Gastroesophageal sphincter (tissue), 4 donors: Measurements from ENCODE around the gene PLEKHM3. TPM values are rescaled to one million over a fixed set of nuclear protein-coding genes. Genes with fewer than 3 reads are reported as not detected.
"Not testable (repeated sequence)": the region's sequence is repeated elsewhere in the genome, so short reads cannot be mapped to it uniquely, and the experiment has no call there.

Experiments used
- ATAC-seq: fragments of 150-250 bp; one replicate; pipeline ENCODE4 v1.9.1; 2016; ENCODE audit warnings: mild to moderate bottlenecking, moderate library complexity
- H3K27ac ChIP-seq, 4 donors: fragments of 200-600 bp; sonication (generic) in 3 of 4; 1 replicate in 3 of 4; 2 replicates in 1 of 4; pipeline ENCODE4 v1.5.1; 2016 to 2019
- H3K27me3 ChIP-seq: fragments of 200-600 bp; sonication (generic); one replicate; pipeline ENCODE4 v1.5.1; 2019
- H3K36me3 ChIP-seq, 2 donors: fragments of 200-600 bp; sonication (generic); one replicate each; pipeline ENCODE4 v1.5.1; 2019; ENCODE audit warnings: control low read depth in 1 of 2
- H3K4me1 ChIP-seq, 3 donors: fragments of 200-600 bp; sonication (generic); 1 replicate in 2 of 3; 2 replicates in 1 of 3; pipeline ENCODE4 v1.5.1; 2016 to 2019; ENCODE audit warnings: control low read depth in 2 of 3
- H3K4me3 ChIP-seq, 2 donors: fragments of 200-600 bp; sonication (generic); one replicate each; pipeline ENCODE4 v1.5.1; 2019; ENCODE audit warnings: mild to moderate bottlenecking in 1 of 2, moderate library complexity in 1 of 2
- H3K9me3 ChIP-seq, 3 donors: fragments of 200-600 bp; sonication (generic); one replicate each; pipeline ENCODE4 v1.5.1; 2017 to 2019; ENCODE audit warnings: control low read depth in 2 of 3
- EP300 ChIP-seq: sonication (generic); formaldehyde crosslinking; IDR thresholded peaks from one replicate; pipeline ENCODE4 v1.6.1; 2017; ENCODE audit warnings: antibody characterized with exemption, mild to moderate bottlenecking
- POLR2A ChIP-seq, 2 donors: fragments of 450-650 bp; IDR thresholded peaks; one replicate each; pipeline ENCODE4 v1.6.1; 2017; ENCODE audit warnings: antibody characterized with exemption in 2 of 2, mild to moderate bottlenecking in 2 of 2, moderate library complexity in 1 of 2
- POLR2AphosphoS5 ChIP-seq: sonication (generic); formaldehyde crosslinking; IDR thresholded peaks from one replicate; pipeline ENCODE4 v1.6.1; 2017; ENCODE audit warnings: antibody characterized with exemption
- WGBS, 2 donors: methylation state at CpG; one replicate each; pipeline ENCODE4 v1.1.5; 2018; ENCODE audit warnings: low coverage in 1 of 2; 5-methylcytosine and 5-hydroxymethylcytosine counted together
- total RNA-seq, 4 donors: library from RNA; depleted of rRNA; stranded (reverse); fragments of >200 nt; gene quantifications; one replicate each; pipeline ENCODE4 v1.1.0, GENCODE V29; 2016
- TF ChIP-seq, protein P1 (sequence below), 4 experiments: fragments of 200-600 bp in 2 of 4; fragments of 450-650 bp in 2 of 4; sonication (generic) in 1 of 4; IDR thresholded peaks; one replicate each; pipeline ENCODE4 v1.5.1; 2017 to 2019; ENCODE audit warnings: antibody characterized with exemption in 4 of 4, mild to moderate bottlenecking in 2 of 4, moderate library complexity in 2 of 4

The PLEKHM3 gene
- total RNA-seq, 4 donors from 2014 or later, result 21.4 to 35.5 (median 29.7) TPM

DNA sequence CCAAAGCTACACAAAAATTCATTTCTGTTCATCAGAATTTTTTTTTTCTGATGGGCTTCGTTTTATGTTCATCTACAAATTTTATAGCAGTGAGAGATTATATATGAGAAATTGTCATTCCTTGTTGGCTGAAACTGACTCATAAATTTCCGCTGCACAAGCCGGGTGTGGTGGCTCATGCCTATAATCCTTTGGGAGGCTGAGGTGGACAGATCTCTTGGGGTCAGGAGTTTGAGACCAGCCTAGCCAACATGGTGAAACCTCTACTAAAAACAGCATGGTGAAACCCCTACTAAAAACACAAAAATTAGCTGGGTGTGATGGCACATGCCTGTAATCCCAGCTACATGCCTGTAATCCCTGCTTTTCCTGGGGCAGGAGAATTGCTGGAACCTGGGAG is 72.0 kb downstream of the PLEKHM3 start:
- no peaks in the 10 kb centered on the region for H3K36me3 ChIP-seq
- ATAC-seq, result no peak
- peaks cover 0 to 11% (median 0%) of the 10 kb centered on the region in 3 donors for H3K4me1 ChIP-seq
- TF ChIP-seq POLR2AphosphoS5 (no peak), EP300 (no peak)
- WGBS, 2 donors, result 100% methylated on average over 1 to 2 of the region's 3 CpGs
- H3K9me3 ChIP-seq, result no peaks in the 10 kb centered on the region
- no peaks in the 10 kb centered on the region for H3K27me3 ChIP-seq
- no peak overlapping the region for H3K4me3 ChIP-seq
- H3K27ac ChIP-seq, result no peak overlapping the region

DNA sequence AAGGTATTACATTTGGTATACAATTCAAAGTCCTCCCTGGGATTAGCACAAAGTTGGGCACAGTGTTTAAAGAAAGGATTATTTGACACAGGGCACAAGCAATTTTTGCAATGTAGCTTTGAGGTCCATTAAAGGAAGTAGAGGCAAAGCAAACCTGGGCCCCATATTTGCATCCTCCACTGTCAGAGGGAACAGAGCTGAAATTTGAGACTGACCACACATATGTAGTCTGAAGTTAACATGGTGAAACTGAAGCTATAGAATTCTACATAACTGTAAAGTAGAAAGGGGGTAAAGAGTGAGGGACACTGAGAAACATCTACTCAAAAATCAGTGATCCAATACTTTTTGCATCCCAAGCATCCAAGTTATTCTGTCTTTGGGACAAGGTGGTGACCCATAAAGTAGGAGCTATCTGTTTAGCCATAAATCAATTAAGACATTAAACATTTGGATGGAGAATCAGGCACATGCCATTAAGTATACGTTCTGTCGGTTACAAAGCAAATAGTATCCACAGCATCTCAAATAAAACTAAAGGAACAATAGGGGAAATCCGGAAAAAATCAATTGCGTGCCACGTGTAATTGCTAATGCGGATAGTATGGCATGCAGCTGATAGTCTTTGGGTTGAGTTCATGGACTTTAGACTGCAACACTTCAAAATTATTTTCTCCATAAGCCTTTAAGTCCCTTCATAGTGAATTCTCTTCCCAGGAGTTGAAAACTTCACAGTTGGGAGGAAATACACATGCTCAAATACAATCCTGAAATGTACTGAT is 72.6 kb downstream of the PLEKHM3 start:
- TF ChIP-seq EP300, result no peak
- TF ChIP-seq POLR2A (IDR thresholded peaks at IDR 0.05), result no peak
- TF ChIP-seq POLR2AphosphoS5, result no peak
- TF ChIP-seq, protein P1, sequence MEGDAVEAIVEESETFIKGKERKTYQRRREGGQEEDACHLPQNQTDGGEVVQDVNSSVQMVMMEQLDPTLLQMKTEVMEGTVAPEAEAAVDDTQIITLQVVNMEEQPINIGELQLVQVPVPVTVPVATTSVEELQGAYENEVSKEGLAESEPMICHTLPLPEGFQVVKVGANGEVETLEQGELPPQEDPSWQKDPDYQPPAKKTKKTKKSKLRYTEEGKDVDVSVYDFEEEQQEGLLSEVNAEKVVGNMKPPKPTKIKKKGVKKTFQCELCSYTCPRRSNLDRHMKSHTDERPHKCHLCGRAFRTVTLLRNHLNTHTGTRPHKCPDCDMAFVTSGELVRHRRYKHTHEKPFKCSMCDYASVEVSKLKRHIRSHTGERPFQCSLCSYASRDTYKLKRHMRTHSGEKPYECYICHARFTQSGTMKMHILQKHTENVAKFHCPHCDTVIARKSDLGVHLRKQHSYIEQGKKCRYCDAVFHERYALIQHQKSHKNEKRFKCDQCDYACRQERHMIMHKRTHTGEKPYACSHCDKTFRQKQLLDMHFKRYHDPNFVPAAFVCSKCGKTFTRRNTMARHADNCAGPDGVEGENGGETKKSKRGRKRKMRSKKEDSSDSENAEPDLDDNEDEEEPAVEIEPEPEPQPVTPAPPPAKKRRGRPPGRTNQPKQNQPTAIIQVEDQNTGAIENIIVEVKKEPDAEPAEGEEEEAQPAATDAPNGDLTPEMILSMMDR (IDR thresholded peaks at IDR 0.05), result no peak
- WGBS, 2 donors, result 91 to 98% methylated on average over 6 of the region's 6 CpGs
- H3K4me1 ChIP-seq, result peaks cover 0 to 11% (median 0%) of the 10 kb centered on the region in 3 donors
- H3K27me3 ChIP-seq, result no peaks in the 10 kb centered on the region
- H3K27ac ChIP-seq, result no peak overlapping the region
- no peak for ATAC-seq
- no peak overlapping the region for H3K4me3 ChIP-seq
- no peaks in the 10 kb centered on the region for H3K9me3 ChIP-seq
- no peaks in the 10 kb centered on the region for H3K36me3 ChIP-seq

DNA sequence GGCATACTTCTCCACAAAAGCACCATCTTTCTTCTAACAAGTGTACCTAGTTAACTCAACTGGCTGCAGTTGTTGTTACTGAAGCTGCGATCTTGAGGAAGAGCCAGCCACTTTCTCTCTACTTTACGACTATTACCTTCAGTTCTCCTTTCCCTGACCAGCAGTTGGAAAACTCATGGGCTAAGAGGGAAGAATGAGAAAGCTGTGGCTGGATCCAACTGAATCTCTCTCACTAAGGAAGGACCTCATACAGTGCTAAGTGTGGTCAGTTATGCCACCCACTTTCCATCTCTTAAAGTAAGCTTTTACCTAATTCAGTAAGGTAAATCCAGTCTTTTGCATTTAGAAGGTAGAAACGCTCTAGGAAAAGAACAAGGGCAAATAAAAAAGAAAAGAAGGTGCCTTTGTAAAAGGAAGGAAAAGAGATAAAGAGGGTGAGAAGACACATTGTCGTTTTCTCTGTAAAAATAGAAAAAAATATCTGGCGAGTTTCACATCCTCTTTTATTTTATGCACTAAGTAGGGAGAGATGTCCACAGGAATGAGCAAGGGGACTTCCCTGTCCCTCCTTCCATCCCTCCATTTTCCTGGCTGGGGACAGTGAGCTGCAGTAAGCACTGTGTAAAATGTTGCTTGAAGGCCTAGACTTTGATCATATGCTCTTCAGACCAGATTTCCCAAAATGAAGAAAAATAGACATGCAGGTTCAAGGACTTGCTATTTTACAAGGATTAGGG is 73.4 kb downstream of the PLEKHM3 start:
- no peak overlapping the region for H3K27ac ChIP-seq
- no peak overlapping the region for H3K4me3 ChIP-seq
- no peak for ATAC-seq
- H3K27me3 ChIP-seq, result no peaks in the 10 kb centered on the region
- H3K36me3 ChIP-seq, result no peaks in the 10 kb centered on the region
- H3K9me3 ChIP-seq, result no peaks in the 10 kb centered on the region
- 81 to 87% methylated on average over 4 to 5 of the region's 5 CpGs for WGBS, 2 donors
- peaks cover 0 to 11% (median 0%) of the 10 kb centered on the region in 3 donors for H3K4me1 ChIP-seq
- TF ChIP-seq POLR2AphosphoS5 (no peak), POLR2A (IDR thresholded peaks at IDR 0.05) (no peak), EP300 (no peak)
- TF ChIP-seq, protein P1 (IDR thresholded peaks at IDR 0.05), result no peak

DNA sequence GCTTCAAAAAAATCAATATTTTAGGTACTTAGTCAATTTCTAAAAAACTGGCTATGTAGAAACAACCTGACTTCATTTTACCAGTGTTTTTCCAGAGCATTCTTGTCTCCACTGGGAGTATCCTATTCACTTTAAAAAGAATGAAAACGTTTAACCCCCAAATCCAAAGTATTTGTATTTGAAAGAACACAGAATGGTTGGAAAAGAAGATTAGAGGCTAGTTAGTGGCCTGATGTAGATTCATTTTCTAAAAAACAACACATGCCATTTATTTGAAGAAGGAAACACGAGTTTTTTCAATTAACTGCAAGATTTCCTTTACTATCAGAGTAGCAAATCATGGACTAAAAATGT is 74.6 kb downstream of the PLEKHM3 start:
- H3K27me3 ChIP-seq, result no peaks in the 10 kb centered on the region
- 75 to 80% methylated on average over 2 of the region's 2 CpGs for WGBS, 2 donors
- peaks cover 0 to 7% of the 10 kb centered on the region in 2 donors for H3K36me3 ChIP-seq
- H3K27ac ChIP-seq, result no peak overlapping the region
- H3K4me3 ChIP-seq, result no peak overlapping the region
- TF ChIP-seq POLR2AphosphoS5 (no peak), EP300 (no peak), POLR2A (IDR thresholded peaks at IDR 0.05) (no peak)
- TF ChIP-seq, protein P1 (IDR thresholded peaks at IDR 0.05), result no peak
- no peaks in the 10 kb centered on the region for H3K9me3 ChIP-seq
- no peak for ATAC-seq
- peaks cover 0 to 11% (median 0%) of the 10 kb centered on the region in 3 donors for H3K4me1 ChIP-seq

DNA sequence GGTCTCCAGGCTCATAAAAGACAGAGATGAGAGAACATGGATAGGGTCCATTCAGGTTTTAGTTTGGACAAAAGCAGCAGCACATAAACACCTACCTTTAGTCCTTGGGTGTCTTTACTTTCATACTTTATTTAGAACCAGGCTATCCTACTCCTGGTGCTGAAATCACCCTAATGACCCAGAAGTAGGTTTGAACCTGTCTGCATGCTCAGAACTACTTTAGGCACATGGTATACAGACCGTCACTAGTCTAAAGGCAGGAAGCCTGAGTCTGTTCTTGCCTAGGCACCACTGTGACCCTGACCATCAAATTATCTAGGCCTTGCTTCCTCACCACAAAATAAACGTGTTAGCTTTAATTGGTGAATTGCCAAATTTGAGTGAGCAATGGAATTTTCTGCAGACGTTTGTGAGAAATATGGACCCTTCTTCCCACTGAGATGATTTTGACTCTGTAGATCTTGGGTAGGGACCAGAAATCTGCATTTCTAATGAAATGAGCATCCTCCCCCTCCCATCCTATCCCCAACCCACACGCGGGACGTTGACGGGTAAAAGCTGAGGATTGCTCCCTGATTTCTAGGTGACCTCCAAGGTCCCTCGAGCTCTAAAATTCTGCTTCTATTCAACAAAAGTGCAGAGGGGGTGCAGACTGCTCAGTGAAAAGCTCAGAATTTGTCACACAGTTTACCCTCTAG is 75.1 kb downstream of the PLEKHM3 start:
- TF ChIP-seq, protein P1 (IDR thresholded peaks at IDR 0.05), result no peak
- TF ChIP-seq EP300 (no peak), POLR2A (IDR thresholded peaks at IDR 0.05) (no peak), POLR2AphosphoS5 (no peak)
- no peaks in the 10 kb centered on the region for H3K27me3 ChIP-seq
- H3K36me3 ChIP-seq, result peaks cover 0 to 12% of the 10 kb centered on the region in 2 donors
- no peak overlapping the region for H3K4me3 ChIP-seq
- 47 to 61% methylated on average over 3 to 7 of the region's 8 CpGs for WGBS, 2 donors
- peaks cover 0 to 11% (median 0%) of the 10 kb centered on the region in 3 donors for H3K4me1 ChIP-seq
- H3K9me3 ChIP-seq, result no peaks in the 10 kb centered on the region
- no peak for ATAC-seq
- no peak overlapping the region for H3K27ac ChIP-seq

DNA sequence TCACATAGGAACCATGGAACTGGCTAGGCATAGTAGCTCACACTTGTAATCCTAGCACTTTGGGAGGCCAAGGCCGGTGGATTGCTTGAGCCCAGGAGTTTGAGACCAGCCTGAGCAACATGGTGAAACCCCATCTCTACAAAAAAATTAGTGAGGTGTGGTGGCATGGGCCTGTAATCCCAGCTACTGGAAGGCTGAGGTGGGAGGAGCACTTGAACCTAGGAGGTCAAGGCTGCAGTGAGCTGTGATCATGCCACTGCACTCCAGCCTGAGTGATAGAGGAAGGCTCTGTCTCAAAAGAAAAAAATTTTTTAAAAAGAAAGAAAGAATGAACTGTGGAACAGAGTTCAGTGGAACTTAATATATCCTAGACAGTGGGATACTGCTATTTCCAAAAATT is 76.1 kb downstream of the PLEKHM3 start:
- 80 to 100% methylated on average over 1 of the region's 1 CpG for WGBS, 2 donors
- not testable (repeated sequence) for H3K9me3 ChIP-seq, H3K4me1 ChIP-seq, H3K27me3 ChIP-seq, ATAC-seq, H3K4me3 ChIP-seq, H3K27ac ChIP-seq
- peaks cover 0 to 21% of the 10 kb centered on the region in 2 donors for H3K36me3 ChIP-seq
